Measurements from ENCODE around the gene DNAJB6.

- TF ChIP-seq CTCF (IDR thresholded peaks at IDR 0.05): no peak
- TF ChIP-seq POLR2A (IDR thresholded peaks at IDR 0.05): no peak
These were observed 94.6 kb downstream of the DNAJB6 start for GRCh38 chr7:157431173-157431950.
